ENCODE data around the gene CTU2.

DNA sequence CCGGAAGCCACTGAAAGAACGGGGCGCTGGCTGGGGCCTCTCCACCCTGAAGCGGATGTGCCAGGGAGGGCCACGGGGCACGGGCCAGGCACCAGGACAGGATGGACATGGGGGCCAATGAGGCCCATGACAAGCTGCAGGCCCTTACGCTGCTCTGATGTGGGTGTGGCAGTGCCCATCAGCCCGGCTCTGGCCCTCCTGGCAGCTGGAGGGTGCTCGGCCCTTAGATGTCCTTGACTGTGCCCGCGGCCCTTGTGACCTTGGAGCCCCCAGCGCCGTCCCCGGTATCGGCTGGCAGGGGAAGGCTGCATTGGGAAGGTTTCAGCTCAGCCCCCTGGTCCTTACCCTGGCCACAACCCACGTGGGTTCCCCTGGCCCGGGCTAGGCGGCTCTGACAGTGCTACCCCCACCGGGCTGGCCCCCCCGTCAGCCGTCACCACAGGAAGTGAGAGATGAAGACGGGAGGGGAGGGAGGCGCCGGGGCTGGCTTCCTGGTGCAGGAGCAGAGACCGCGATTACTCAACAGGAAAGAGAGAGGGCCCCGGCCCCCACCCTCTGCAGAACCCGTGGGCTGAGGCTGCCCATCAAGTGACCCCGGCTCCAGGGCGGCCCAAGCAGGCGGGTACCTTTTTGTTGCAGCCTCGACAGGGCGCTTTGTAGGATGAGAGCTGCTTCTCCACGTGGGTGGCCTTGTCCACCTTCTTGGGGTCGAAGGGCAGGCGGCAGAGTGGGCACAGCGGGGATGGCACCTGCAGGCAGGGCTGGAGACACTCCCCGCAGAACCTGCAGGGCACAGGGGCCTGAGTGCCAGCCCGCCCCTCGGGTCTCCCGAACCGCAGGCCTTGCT is 5.4 kb upstream of the CTU2 start:
- TF ChIP-seq CTCF (IDR thresholded peaks at IDR 0.05) (no peak), POLR2A (IDR thresholded peaks at IDR 0.05) (no peak)
